ENCODE data around the gene AIFM1. TPM values are rescaled to one million over a fixed set of nuclear protein-coding genes. Genes with fewer than 3 reads are reported as not detected.

Gene AIFM1
- total RNA-seq, 1 donor from 2014 or later = 14.2 TPM

DNA sequence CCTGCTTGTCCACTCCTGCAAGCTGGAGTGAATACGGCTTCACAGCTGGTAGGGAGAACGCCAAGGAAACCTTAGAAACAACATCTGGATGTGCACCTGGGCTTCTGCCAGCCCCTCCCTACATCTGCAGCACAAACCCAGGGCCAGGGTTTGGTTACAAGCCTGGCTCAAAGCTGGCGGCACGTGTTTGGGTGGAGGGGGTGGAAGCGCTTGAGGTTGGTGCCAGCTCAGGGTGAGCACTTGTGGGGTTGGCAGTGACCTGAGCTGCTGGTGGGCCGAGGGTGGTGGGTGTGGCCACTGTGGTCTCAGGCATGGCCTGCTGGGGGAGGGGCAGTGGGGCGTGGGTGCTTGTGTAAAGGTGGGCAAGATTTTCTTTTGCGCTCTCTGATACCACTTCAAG, 70.9 kb downstream of the AIFM1 start:
- no peak for DNase-seq (ENCODE audit: extremely low spot score in 2 of 2)
- no peaks in the 10 kb centered on the region for H3K36me3 ChIP-seq
- TF ChIP-seq POLR2AphosphoS5 (IDR thresholded peaks at IDR 0.05; ENCODE audit: insufficient read depth in 1 of 2, low read depth in 1 of 2) = no peak
- TF ChIP-seq POLR2A (IDR thresholded peaks at IDR 0.05) = no peak
- TF ChIP-seq, protein P1, sequence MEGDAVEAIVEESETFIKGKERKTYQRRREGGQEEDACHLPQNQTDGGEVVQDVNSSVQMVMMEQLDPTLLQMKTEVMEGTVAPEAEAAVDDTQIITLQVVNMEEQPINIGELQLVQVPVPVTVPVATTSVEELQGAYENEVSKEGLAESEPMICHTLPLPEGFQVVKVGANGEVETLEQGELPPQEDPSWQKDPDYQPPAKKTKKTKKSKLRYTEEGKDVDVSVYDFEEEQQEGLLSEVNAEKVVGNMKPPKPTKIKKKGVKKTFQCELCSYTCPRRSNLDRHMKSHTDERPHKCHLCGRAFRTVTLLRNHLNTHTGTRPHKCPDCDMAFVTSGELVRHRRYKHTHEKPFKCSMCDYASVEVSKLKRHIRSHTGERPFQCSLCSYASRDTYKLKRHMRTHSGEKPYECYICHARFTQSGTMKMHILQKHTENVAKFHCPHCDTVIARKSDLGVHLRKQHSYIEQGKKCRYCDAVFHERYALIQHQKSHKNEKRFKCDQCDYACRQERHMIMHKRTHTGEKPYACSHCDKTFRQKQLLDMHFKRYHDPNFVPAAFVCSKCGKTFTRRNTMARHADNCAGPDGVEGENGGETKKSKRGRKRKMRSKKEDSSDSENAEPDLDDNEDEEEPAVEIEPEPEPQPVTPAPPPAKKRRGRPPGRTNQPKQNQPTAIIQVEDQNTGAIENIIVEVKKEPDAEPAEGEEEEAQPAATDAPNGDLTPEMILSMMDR (IDR thresholded peaks at IDR 0.05) = no peak
- intact Hi-C loops (cut with DNase I) = no loop called here
- peaks cover 34% of the 10 kb centered on the region for H3K4me1 ChIP-seq
- H3K4me3 ChIP-seq = no peak overlapping the region
- no peaks in the 10 kb centered on the region for H3K9me3 ChIP-seq
- H3K27ac ChIP-seq = no peak overlapping the region
- H3K27me3 ChIP-seq = no peaks in the 10 kb centered on the region

DNA sequence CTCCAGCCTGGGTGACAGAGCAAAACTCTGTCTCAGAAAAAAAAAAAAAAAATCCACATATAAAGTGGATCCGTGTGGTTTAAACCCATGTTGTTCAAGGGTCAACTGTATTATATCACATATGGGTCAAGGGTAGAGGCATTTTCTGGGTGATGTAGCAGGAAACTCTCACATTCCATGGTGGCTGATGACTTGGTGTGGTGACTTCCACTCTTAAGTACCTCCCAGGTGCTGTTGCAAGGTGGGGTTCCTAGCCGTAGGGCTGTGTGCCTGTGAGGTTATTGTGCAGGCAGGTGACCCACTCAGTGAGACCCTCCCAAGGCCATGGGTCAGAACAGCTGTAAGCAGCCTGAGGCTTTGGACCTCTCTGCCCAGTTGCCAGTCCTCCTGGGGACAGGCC, 72.4 kb downstream of the AIFM1 start:
- Histone ChIP-seq H3K4me1 (peaks cover 19% of the 10 kb centered on the region), H3K9me3 (no peaks in the 10 kb centered on the region), H3K4me3 (no peak overlapping the region), H3K27me3 (no peaks in the 10 kb centered on the region), H3K36me3 (no peaks in the 10 kb centered on the region), H3K27ac (no peak overlapping the region)
- no peak for DNase-seq (ENCODE audit: extremely low spot score in 2 of 2)
- intact Hi-C loops (cut with DNase I) = no loop called here
- TF ChIP-seq POLR2AphosphoS5 (IDR thresholded peaks at IDR 0.05; ENCODE audit: insufficient read depth in 1 of 2, low read depth in 1 of 2) = no peak
- TF ChIP-seq, protein P1 (IDR thresholded peaks at IDR 0.05) = no peak
- no peak for TF ChIP-seq POLR2A (IDR thresholded peaks at IDR 0.05)

DNA sequence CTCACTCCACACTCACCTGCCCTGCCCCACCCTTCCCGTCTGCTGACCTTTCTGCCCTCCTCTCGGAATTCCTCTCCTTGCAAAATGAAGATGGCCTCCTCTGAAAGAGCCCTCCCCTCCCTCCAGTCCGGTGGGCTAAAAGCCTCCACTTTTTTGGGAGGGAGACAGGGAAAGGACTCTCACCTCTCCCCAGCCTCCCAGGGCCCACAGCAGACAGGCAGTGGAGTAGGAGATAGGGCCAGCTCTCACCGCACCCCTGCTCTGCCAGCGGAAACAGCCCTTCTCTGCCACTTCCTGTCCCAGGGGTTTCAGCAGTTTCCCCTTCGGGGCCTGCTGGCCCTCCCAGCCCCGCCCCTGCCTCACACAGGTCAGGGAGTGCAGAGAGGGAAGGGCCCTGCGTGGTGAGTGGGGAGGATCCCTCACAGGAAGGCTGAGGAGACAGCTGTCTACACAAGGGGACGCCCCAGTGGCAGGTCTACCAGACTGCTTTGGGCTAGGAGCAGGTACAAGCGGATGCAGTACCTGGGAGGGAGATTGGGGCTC, 73.6 kb downstream of the AIFM1 start:
- Histone ChIP-seq H3K27me3 (no peaks in the 10 kb centered on the region), H3K36me3 (no peaks in the 10 kb centered on the region), H3K27ac (no peak overlapping the region), H3K9me3 (no peaks in the 10 kb centered on the region), H3K4me1 (peaks cover 16% of the 10 kb centered on the region), H3K4me3 (no peak overlapping the region)
- TF ChIP-seq, protein P1 (IDR thresholded peaks at IDR 0.05) = no peak
- TF ChIP-seq POLR2AphosphoS5 (IDR thresholded peaks at IDR 0.05; ENCODE audit: insufficient read depth in 1 of 2, low read depth in 1 of 2) (peak in 1 of 2 donors; percentile 47), POLR2A (IDR thresholded peaks at IDR 0.05) (no peak)
- DNase-seq (ENCODE audit: extremely low spot score in 2 of 2) = no peak
- intact Hi-C loops (cut with DNase I) = no loop called here

DNA sequence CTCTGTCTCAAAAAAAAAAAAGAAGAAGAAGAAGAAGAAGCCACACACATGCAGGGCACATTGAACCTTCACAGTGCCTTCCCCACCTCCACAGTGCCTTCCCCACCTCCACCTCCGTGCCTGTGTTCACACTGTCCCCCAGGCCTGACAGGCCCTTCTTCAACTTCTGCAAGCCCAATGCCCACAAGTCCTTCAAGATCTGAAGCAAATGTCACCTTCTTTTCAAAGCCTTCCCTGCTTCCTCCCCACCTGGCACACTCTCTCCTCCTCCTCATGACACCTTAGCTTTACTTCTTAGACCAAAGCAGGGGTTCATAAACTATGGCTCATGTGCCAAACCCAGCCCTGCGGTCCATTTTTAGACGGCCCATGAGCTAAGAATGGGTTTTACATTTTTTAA, 75.3 kb downstream of the AIFM1 start:
- Histone ChIP-seq H3K27me3 (no peaks in the 10 kb centered on the region), H3K27ac (no peak overlapping the region), H3K4me3 (no peak overlapping the region), H3K36me3 (no peaks in the 10 kb centered on the region), H3K4me1 (peaks cover 29% of the 10 kb centered on the region), H3K9me3 (no peaks in the 10 kb centered on the region)
- DNase-seq (ENCODE audit: extremely low spot score in 2 of 2) = no peak
- intact Hi-C loops (cut with DNase I) = no loop called here
- TF ChIP-seq, protein P1 (IDR thresholded peaks at IDR 0.05) = no peak
- TF ChIP-seq POLR2AphosphoS5 (IDR thresholded peaks at IDR 0.05; ENCODE audit: insufficient read depth in 1 of 2, low read depth in 1 of 2) (no peak), POLR2A (IDR thresholded peaks at IDR 0.05) (no peak)

DNA sequence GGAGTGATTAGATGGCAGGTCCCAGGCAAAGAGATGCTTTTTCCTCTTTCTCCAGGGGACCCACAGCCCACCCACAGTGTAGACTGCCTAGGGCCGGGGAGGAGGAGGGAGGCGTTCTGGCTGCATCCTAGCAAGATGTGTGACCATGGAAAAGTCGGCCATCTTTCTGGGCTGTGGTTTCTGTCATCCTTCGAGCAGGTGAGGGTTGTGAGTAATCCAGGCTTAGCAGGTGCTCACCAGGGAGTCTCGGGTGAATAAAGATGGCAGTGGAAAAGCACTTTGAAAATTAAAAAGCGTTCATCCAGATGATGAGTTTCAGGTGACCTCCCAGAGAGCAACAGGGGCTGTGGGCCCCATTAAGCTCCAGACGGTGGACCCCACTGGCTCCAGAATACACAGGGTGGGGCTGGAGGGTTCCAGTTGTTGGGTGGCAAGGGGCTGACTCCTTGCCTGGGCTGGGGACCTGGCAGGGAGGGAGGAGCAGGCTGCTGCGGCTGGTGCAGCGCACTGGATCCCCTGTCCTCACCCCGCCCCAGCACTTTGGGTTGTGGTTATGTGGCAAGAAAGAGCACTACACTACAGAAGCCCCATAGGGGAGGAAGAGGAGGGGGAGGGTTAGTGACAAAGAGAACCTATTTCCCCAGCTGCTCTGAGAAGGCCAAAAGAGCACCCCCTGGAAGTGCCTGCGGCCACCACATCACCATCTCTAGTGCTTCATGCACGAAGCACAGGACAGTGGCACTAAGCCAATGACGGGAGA, 79.0 kb downstream of the AIFM1 start:
- intact Hi-C loops (cut with DNase I) = no loop called here
- H3K4me3 ChIP-seq = no peak overlapping the region

More for the DNA sequence above, 79.0 kb downstream of the AIFM1 start:
- no peak for DNase-seq (ENCODE audit: extremely low spot score in 2 of 2)
- H3K27me3 ChIP-seq = no peaks in the 10 kb centered on the region
- peaks cover 40% of the 10 kb centered on the region for H3K4me1 ChIP-seq
- no peaks in the 10 kb centered on the region for H3K9me3 ChIP-seq
- no peaks in the 10 kb centered on the region for H3K36me3 ChIP-seq
- TF ChIP-seq, protein P1 (IDR thresholded peaks at IDR 0.05) = no peak
- TF ChIP-seq POLR2A (IDR thresholded peaks at IDR 0.05) (no peak), POLR2AphosphoS5 (IDR thresholded peaks at IDR 0.05; ENCODE audit: insufficient read depth in 1 of 2, low read depth in 1 of 2) (no peak)
- peak overlapping the region; percentile 38 for H3K27ac ChIP-seq

Measured in vagina (tissue), 2 donors.